HG02610 (cell line): Measurements from ENCODE around the gene FBXO44.

Source experiments
- ATAC-seq: cut with Tn5 transposase; IDR thresholded peaks from one replicate; pipeline ENCODE4 v1.9.1; 2021; ENCODE audit warnings: mild to moderate bottlenecking, moderate library complexity; ENCODE audit not compliant: unreplicated experiment

FBXO44 gene

DNA sequence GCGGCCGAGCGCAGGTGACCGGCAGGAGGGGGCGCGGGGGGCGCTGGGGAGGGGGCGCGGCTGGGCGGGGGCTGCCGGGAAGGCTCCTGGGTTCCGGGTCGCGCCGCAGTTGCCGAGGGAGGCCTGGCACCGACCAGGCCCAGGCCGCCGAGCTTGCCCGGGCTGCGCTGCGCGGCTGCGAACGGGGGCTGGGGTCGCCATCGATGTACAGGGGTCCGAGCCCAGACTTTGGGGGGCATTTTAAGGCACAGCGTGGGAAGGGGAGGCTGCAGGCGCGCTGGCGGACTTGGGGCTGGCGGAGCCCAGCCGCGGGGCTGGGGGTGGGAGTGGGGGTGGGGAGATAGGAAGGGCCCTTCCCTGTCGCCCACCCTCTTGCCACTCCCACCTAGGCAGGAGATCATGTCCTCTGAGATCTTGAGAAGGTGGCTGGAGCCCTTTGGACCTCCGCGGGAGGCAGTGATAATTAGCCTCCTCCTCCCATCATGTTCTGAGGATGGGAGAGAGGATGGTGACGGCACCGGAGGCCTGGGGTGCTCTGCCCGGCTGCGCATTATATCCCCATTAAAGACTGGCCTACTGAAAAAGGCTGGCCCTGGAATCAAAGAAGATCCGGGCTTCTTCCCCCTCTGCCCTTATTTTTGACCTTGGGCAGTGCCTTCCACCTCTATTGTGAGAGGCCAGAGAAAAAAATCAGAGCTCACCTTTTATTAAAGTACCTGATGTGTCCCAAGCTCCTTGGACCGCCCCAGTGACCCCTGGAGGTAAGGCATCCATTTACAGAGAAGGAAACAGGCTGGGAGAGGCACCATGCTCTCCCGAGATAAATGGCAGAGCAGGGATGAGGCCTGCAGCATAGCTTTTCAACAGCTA lies 497 bp downstream of the FBXO44 start:
- peak; percentile 25 for ATAC-seq

DNA sequence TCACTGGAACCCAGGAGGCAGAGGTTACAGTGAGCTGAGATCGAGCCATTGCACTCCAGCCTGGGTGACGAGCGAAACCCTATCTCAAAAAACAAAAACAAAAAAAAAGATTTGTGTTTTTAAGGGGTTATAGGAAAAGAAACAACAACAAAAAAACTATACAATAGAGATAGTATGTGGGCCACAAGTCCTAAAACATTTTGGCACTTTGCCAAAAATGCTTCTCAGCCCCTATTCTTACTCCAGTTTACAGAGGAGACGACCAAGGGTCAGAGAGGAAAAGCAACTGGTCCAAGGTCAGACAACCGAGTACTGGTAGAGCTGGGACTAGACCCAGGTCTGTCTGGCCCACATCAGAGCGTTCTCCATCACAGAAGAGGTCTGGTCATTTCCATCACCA lies 3.0 kb downstream of the FBXO44 start:
- no peak for ATAC-seq

- ATAC-seq = no peak
Observed at GRCh38 chr1:11658542-11658941, 3.9 kb downstream of the FBXO44 start.

- ATAC-seq = no peak
Observed at GRCh38 chr1:11659748-11660147, 5.1 kb downstream of the FBXO44 start.

DNA sequence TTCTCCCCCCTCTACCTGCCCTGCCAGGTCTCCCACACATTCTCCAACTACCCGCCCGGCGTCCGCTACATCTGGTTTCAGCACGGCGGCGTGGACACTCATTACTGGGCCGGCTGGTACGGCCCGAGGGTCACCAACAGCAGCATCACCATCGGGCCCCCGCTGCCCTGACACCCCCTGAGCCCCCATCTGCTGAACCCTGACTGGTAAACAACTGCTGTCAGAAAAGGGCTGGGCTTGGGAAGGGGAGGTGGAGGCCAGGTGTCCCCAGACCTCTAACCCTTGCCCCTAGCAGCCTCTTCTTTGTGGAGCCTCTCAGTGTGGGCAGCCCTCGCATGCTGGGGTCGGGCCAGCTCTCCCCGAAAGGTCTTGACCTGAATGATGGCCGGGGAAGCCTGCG lies 6.4 kb downstream of the FBXO44 start:
- ATAC-seq = no peak

- ATAC-seq = peak; percentile 39
Observed at GRCh38 chr1:11664336-11665065, 9.8 kb downstream of the FBXO44 start.

DNA sequence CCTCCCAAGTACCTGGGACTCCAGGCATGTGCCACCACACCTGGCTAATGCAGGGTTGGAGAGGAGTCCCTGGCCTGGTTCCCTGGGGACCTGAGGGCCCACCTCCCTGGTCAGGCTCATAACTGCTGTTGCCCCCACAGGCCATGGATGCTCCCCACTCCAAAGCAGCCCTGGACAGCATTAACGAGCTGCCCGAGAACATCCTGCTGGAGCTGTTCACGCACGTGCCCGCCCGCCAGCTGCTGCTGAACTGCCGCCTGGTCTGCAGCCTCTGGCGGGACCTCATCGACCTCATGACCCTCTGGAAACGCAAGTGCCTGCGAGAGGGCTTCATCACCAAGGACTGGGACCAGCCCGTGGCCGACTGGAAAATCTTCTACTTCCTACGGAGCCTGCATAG lies 13.8 kb downstream of the FBXO44 start:
- no peak for ATAC-seq

GRCh38 chr1:11670747-11671146 lies 16.1 kb downstream of the FBXO44 start:
- no peak for ATAC-seq

DNA sequence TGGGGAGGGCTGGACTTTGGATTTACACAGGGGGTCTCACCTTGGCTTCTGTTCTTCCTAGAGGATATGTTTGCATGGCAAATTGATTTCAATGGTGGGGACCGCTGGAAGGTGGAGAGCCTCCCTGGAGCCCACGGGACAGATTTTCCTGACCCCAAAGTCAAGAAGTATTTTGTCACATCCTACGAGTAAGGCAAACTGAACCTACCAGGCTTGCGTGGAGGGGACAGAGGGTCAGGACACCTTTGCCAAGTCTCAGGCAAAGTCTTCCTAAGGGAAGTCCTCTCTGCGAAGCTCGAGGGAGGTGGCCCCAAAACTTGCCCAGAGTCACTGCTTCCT lies 16.5 kb downstream of the FBXO44 start:
- ATAC-seq = no peak

GRCh38 chr1:11671544-11672286 lies 17.0 kb downstream of the FBXO44 start:
- ATAC-seq = no peak

DNA sequence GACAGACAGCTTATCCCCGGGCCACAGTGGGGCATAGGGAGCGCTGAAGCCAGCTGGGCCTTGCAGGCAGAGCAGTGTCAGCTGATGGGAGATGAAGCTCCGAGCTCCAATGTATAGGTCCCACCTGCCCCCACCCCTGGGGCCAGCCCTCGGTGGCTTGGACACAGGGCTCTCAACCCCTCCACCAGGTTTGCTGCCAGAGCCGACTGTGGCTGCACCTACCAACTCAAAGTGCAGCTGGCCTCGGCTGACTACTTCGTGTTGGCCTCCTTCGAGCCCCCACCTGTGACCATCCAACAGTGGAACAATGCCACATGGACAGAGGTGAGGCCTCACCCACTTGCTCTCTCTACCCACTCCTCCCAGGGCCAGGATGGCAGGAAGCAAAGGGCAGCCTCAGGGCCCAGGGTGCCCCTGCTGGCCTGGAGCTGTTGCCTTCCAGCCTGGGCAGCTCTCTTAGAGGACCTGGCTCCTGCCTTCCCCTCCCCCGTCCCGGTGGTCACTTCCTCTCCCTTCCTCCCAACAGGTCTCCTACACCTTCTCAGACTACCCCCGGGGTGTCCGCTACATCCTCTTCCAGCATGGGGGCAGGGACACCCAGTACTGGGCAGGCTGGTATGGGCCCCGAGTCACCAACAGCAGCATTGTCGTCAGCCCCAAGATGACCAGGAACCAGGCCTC lies 18.6 kb downstream of the FBXO44 start:
- no peak for ATAC-seq

- ATAC-seq = no peak
Observed at GRCh38 chr1:11674488-11674887, 19.8 kb downstream of the FBXO44 start.

- no peak for ATAC-seq
Observed at GRCh38 chr1:11675325-11675724, 20.6 kb downstream of the FBXO44 start.

DNA sequence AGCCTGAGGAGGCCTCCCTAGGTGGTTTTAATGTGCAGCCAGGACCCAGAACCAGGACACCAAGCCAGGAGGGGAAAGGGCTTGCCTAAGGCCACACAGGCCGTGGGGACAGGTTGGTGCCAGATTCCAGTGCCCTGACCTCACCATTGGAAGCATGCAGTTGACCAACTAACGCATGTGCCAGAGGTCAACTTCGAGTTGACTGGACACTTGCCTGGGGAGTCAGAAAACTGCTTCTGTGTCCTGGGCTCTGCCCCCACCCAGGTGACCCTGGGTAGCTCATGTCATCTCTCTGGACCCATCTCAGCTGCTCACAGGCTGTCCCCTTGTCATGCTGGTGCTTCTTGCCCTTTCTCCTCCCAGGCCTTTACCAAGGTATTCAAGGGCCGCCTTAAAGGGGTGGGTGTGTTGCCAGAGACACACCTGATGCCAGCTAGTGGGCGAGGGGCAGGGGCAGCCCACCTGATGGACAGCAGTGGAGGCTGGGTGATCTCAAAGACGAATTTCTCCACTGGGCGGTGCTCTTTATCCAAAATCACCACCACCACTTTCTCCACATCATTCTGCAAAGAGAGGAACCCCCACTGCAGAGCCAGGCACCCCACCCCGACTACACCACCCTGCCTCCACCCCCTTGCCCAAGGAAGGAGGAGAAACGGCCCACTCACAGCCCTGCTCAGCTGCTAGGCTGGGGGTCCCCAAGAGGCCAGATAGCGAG lies 21.9 kb downstream of the FBXO44 start:
- no peak for ATAC-seq

GRCh38 chr1:11678442-11678841 lies 23.8 kb downstream of the FBXO44 start:
- no peak for ATAC-seq

DNA sequence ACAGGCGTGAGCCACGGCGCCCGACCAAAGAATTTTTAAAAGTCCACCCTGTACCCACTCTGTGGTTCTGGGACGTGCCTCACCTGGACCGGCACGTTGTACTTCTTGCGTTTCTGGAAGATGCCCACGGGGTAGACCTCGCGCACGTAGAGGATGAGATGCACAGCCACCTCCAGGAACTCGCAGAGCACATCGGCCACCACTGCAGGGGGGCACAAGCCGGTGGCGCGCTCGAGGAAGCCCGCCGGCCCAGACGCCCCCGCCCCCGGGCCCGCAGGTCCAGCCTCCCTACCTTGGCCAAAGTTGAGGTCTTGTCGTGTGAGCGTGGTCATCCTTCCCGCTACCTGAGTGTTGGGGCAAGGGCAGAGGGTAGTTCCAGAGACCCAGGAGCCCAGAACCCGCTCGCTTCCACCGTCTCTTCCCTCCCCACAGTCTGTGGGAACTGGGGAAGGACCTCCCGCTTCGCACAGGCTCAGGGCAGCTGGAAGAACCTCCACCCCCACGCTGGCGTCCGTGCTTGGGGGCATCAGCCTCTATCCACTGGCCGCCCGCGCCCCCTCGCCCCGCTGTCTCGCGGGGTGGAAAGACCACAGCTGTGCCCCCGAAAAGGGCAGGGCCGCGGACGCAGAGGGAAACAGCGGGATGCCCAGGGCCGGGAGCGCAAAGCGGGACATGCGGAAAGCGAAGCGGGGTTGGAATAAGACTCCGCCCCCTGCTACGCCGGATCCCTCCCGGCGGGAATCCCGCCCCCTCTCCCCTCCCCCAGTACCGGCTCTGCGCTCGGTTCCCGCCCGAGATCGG lies 25.8 kb downstream of the FBXO44 start:
- ATAC-seq = peak; percentile 17

- peak; percentile 81 for ATAC-seq
Observed at GRCh38 chr1:11681071-11681771, 26.5 kb downstream of the FBXO44 start, which contains the start of gene MAD2L2. MAD2L2 (minus strand) TSS chr1:11681148; CDS start chr1:11680601, 547 bp downstream.

DNA sequence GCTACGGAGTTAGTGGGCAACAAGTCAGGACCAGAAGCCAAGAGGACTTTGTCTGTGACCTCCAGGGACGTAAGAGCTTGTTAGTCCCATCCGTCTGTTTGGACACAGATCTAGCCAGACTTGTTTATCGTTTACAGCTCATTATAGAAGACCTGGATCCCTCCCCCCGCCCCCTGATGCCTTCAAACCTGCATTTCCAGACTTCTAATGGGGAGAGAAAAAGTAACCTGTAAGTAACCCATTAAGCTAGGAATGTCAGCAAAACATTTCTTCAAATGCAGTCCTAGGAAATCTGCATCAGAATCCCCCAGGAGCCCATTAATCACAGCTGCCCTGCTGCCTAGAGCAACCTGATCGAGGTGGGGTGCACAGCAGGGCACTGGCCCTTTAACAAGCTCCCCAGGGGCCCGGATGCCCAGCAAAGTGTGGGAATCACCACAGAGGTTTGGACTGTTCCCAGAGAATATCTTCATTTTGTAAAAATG lies 27.7 kb downstream of the FBXO44 start:
- no peak for ATAC-seq

- no peak for ATAC-seq
Observed at GRCh38 chr1:11682799-11683198, 28.1 kb downstream of the FBXO44 start.
